H1 (cell line): ENCODE results near the gene PRKRIP1. TPM values are rescaled to one million over a fixed set of nuclear protein-coding genes. Genes with fewer than 3 reads are reported as not detected.

Experiments used
- ATF2 ChIP-seq: IDR thresholded peaks from 2 replicates; pipeline ENCODE4 v1.6.1; 2012; ENCODE audit warnings: low read length, inconsistent platforms
- ATF3 ChIP-seq: IDR thresholded peaks from 2 replicates; pipeline ENCODE4 v1.6.1; 2011; ENCODE audit warnings: low read depth, mild to moderate bottlenecking, low read length; ENCODE audit not compliant: insufficient read depth
- CBX8 ChIP-seq: fragments of 300-800, 300-1000 bp; sonication (generic); IDR thresholded peaks from 2 replicates; pipeline ENCODE4 v1.7.1; 2016; ENCODE audit warnings: low read depth, low read length, borderline replicate concordance
- CTCF ChIP-seq, 3 experiments: IDR thresholded peaks; 1 replicate in 2 of 3; 2 replicates in 1 of 3; pipeline versions ENCODE4 v1.5.1 to v1.6.1; 2011; ENCODE audit warnings: low read length in 3 of 3, mild to moderate bottlenecking in 3 of 3, inconsistent platforms in 2 of 3, low read depth in 1 of 3, moderate library complexity in 1 of 3; ENCODE audit not compliant: insufficient read depth in 1 of 3; ENCODE audit errors: control extremely low read depth in 1 of 3
- EP300 ChIP-seq, 2 experiments: IDR thresholded peaks; 1 replicate in 1 of 2; 2 replicates in 1 of 2; pipeline ENCODE4 v1.6.1; 2011 to 2012; ENCODE audit warnings: low read depth in 2 of 2, low read length in 2 of 2, mild to moderate bottlenecking in 2 of 2, borderline replicate concordance in 1 of 2, inconsistent platforms in 1 of 2, moderate library complexity in 1 of 2
- JUND ChIP-seq: IDR thresholded peaks from 2 replicates; pipeline ENCODE4 v1.6.1; 2011; ENCODE audit warnings: mild to moderate bottlenecking, improper control_type of control experiment, low read length
- KDM1A ChIP-seq: fragments of 200-600, 300-600 bp; sonication (generic); IDR thresholded peaks from 2 replicates; pipeline ENCODE4 v1.7.1; 2016; ENCODE audit warnings: mild to moderate bottlenecking, low read length, borderline replicate concordance
- KDM4A ChIP-seq: IDR thresholded peaks from one replicate; pipeline ENCODE4 v1.7.1; 2012; ENCODE audit warnings: low read depth, mild to moderate bottlenecking, moderate library complexity, low read length, inconsistent platforms; ENCODE audit not compliant: severe bottlenecking
- KDM5A ChIP-seq: fragments of 200-600 bp; IDR thresholded peaks from 2 replicates; pipeline ENCODE4 v1.7.1; 2012; ENCODE audit warnings: mild to moderate bottlenecking, low read length, inconsistent platforms, mixed read lengths
- MAX ChIP-seq: IDR thresholded peaks from 2 replicates; pipeline ENCODE4 v1.6.1; 2012; ENCODE audit warnings: inconsistent platforms
- RAD21 ChIP-seq, 2 experiments: IDR thresholded peaks in 1 of 2; conservative IDR thresholded peaks in 1 of 2; 2 replicates each; pipeline ENCODE4 v1.6.1; 2011; ENCODE audit warnings: low read depth in 2 of 2, low read length in 2 of 2, improper control_type of control experiment in 1 of 2, inconsistent platforms in 1 of 2, mild to moderate bottlenecking in 1 of 2, moderate library complexity in 1 of 2
- RFX5 ChIP-seq: IDR thresholded peaks from 2 replicates; pipeline ENCODE4 v1.6.1; 2011; ENCODE audit warnings: low read depth, low read length, improper control_type of control experiment, borderline replicate concordance
- SIRT6 ChIP-seq: IDR thresholded peaks from one replicate; pipeline ENCODE4 v1.7.1; 2012; ENCODE audit warnings: low read length, inconsistent platforms
- SP2 ChIP-seq: IDR thresholded peaks from 2 replicates; pipeline ENCODE4 v1.6.1; 2012; ENCODE audit warnings: mild to moderate bottlenecking, low read length, inconsistent platforms
- TBP ChIP-seq: IDR thresholded peaks from 2 replicates; pipeline ENCODE4 v1.6.1; 2011; ENCODE audit warnings: low read depth, low read length, improper control_type of control experiment
- TCF12 ChIP-seq: IDR thresholded peaks from 2 replicates; pipeline ENCODE4 v1.6.1; 2011; ENCODE audit warnings: low read depth, mild to moderate bottlenecking, low read length
- TEAD4 ChIP-seq: IDR thresholded peaks from 2 replicates; pipeline ENCODE4 v1.6.1; 2012; ENCODE audit warnings: low read depth, low read length, inconsistent platforms, mixed read lengths
- ZNF274 ChIP-seq: IDR thresholded peaks from 2 replicates; pipeline ENCODE4 v1.7.0; 2012; ENCODE audit warnings: low read length, borderline replicate concordance; ENCODE audit errors: extremely low read depth
- polyA plus RNA-seq, 7 experiments: library from polyadenylated mRNA; depleted of rRNA in 3 of 7; stranded (reverse) in 5 of 7; unstranded in 2 of 7; fragments of >200 nt in 5 of 7; fragments of 200-250 nt in 2 of 7; gene quantifications; 1 replicate in 5 of 7; 2 replicates in 1 of 7; 4 replicates in 1 of 7; pipeline versions ENCODE4 v1.2.1 to v1.2.3, GENCODE V29; 2011 to 2013; ENCODE audit warnings: missing spikeins in 2 of 7, mixed read lengths in 2 of 7
- total RNA-seq: library from RNA; stranded (reverse); fragmentation: NEBNext Ultra II Directional; extraction: Animal tissue kit (Norgen Biotek cat#: 25700); gene quantifications from 2 replicates; pipeline ENCODE4 v1.2.1, GENCODE V29; 2021

The PRKRIP1 gene
- total and polyA plus RNA-seq, 2 of the 8 experiments (the other 6 are each of a cell fraction or from before 2014, with no cell fraction given), result 11.1 to 22.0 TPM

- TF ChIP-seq JUND (no peak), MAX (peak; percentile 56; the same call in 1 of the 2 replicates), ATF2 (no peak), ZNF274 (no peak), KDM1A (no peak), CBX8 (no peak), TBP (no peak), TEAD4 (no peak), ATF3 (peak; percentile 34; the same call in 1 of the 2 replicates), KDM4A (peak; percentile 82), RFX5 (no peak), EP300 (IDR thresholded peaks at IDR 0.05; ENCODE audit: borderline replicate concordance in 1 of 2, low read depth in 2 of 2, low read length in 2 of 2) (no peak), SP2 (no peak), TCF12 (no peak), CTCF (IDR thresholded peaks at IDR 0.05; ENCODE audit: control extremely low read depth in 1 of 3, insufficient read depth in 1 of 3, low read depth in 1 of 3, low read length in 3 of 3) (no peak), RAD21 (IDR thresholded peaks at IDR 0.05 in 1 of 2, conservative IDR thresholded peaks at IDR 0.05 in 1 of 2; ENCODE audit: low read depth in 2 of 2, low read length in 2 of 2) (no peak), SIRT6 (no peak), KDM5A (no peak)
Measured at GRCh38 chr7:102433219-102434038, 37.3 kb downstream of the PRKRIP1 start, which contains the start of gene ORAI2 (continued).
